ENCODE results near the gene TAPT1. TPM values are rescaled to one million over a fixed set of nuclear protein-coding genes. Genes with fewer than 3 reads are reported as not detected.

TAPT1 gene
- polyA plus RNA-seq, 1 of the 3 experiments (the other 2 are of a cell fraction), result 6.2 TPM

- WGBS (ENCODE audit: low lambda C conversion rate), result 97% methylated on average over 4 of the region's 4 CpGs
- Histone ChIP-seq H3K27ac (ENCODE audit: low read depth in 2 of 2, low read length in 1 of 2) (no peak overlapping the region), H3K4me2 (no peak overlapping the region), H3K4me3 (ENCODE audit: low read depth in 2 of 2, low read length in 1 of 2) (no peak overlapping the region), H4K20me1 (ENCODE audit: insufficient read depth) (no peaks in the 10 kb centered on the region), H3K27me3 (ENCODE audit: insufficient read depth) (no peaks in the 10 kb centered on the region), H3K4me1 (ENCODE audit: control insufficient read depth in 1 of 2, insufficient read depth in 2 of 2, low read depth in 1 of 2, low read length in 1 of 2) (peaks cover 0 to 20% of the 10 kb centered on the region in 2 experiments; a peak in 2 of 4 replicates), H3K9me2 (no peaks in the 10 kb centered on the region), H3K9ac (no peak overlapping the region), H3K79me2 (ENCODE audit: insufficient read depth) (no peaks in the 10 kb centered on the region; the same call in 1 of the 2 replicates), H3K36me3 (replicated peaks in 1 of 2; ENCODE audit: control insufficient read depth in 1 of 2, insufficient read depth in 2 of 2, low read length in 1 of 2) (peaks cover 0 to 11% of the 10 kb centered on the region in 2 experiments), H3K9me3 (no peaks in the 10 kb centered on the region), H3F3A (replicated peaks; ENCODE audit: insufficient read depth) (peaks cover 4% of the 10 kb centered on the region), H2AFZ (ENCODE audit: low read depth) (no peak overlapping the region)
- POLR2A ChIA-PET, result no interaction called here
- no peak for TF ChIP-seq NFIC (IDR thresholded peaks at IDR 0.05; ENCODE audit: borderline replicate concordance)
- TF ChIP-seq IRF3 (IDR thresholded peaks at IDR 0.05; ENCODE audit: low read depth, low read length), result no peak
- TF ChIP-seq RAD21 (IDR thresholded peaks at IDR 0.05; ENCODE audit: low read length), result no peak
- TF ChIP-seq FOXJ3 (CRISPR knock-in tag; IDR thresholded peaks at IDR 0.05), result no peak
- no peak for TF ChIP-seq GABPA (IDR thresholded peaks at IDR 0.05; ENCODE audit: low read depth)
- no peak for TF ChIP-seq REST (IDR thresholded peaks at IDR 0.05; ENCODE audit: low read depth, low read length)
- TF ChIP-seq YY1 (IDR thresholded peaks at IDR 0.05; ENCODE audit: low read depth), result no peak
- TF ChIP-seq, protein P1, sequence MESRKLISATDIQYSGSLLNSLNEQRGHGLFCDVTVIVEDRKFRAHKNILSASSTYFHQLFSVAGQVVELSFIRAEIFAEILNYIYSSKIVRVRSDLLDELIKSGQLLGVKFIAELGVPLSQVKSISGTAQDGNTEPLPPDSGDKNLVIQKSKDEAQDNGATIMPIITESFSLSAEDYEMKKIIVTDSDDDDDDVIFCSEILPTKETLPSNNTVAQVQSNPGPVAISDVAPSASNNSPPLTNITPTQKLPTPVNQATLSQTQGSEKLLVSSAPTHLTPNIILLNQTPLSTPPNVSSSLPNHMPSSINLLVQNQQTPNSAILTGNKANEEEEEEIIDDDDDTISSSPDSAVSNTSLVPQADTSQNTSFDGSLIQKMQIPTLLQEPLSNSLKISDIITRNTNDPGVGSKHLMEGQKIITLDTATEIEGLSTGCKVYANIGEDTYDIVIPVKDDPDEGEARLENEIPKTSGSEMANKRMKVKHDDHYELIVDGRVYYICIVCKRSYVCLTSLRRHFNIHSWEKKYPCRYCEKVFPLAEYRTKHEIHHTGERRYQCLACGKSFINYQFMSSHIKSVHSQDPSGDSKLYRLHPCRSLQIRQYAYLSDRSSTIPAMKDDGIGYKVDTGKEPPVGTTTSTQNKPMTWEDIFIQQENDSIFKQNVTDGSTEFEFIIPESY (IDR thresholded peaks at IDR 0.05; ENCODE audit: borderline replicate concordance, low read depth), result no peak
- no peak for TF ChIP-seq EP300 (IDR thresholded peaks at IDR 0.05; ENCODE audit: borderline replicate concordance in 1 of 2, low read depth in 1 of 2, low read length in 1 of 2)
- TF ChIP-seq RFX5 (IDR thresholded peaks at IDR 0.05; ENCODE audit: low read length), result no peak
- no peak for TF ChIP-seq CHD2 (IDR thresholded peaks at IDR 0.05; ENCODE audit: low read length, partially characterized antibody)
- TF ChIP-seq POLR2AphosphoS5 (IDR thresholded peaks at IDR 0.05; ENCODE audit: low read depth, low read length), result no peak
- TF ChIP-seq MXI1 (IDR thresholded peaks at IDR 0.05; ENCODE audit: low read depth, low read length), result no peak
- TF ChIP-seq NRF1 (IDR thresholded peaks at IDR 0.05; ENCODE audit: low read depth, low read length), result no peak
- TF ChIP-seq GATA2 (CRISPR knock-in tag; IDR thresholded peaks at IDR 0.05), result no peak
- TF ChIP-seq TEAD4 (IDR thresholded peaks at IDR 0.05; ENCODE audit: borderline replicate concordance, insufficient read depth), result no peak
- TF ChIP-seq, protein P2, sequence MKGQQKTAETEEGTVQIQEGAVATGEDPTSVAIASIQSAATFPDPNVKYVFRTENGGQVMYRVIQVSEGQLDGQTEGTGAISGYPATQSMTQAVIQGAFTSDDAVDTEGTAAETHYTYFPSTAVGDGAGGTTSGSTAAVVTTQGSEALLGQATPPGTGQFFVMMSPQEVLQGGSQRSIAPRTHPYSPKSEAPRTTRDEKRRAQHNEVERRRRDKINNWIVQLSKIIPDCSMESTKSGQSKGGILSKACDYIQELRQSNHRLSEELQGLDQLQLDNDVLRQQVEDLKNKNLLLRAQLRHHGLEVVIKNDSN (IDR thresholded peaks at IDR 0.05; ENCODE audit: borderline replicate concordance, low read depth), result no peak
- no peak for TF ChIP-seq JUND (IDR thresholded peaks at IDR 0.05)
- TF ChIP-seq TAF1 (IDR thresholded peaks at IDR 0.05; ENCODE audit: borderline replicate concordance, low read depth, low read length), result no peak
- CTCF ChIA-PET, result interaction anchor here (1.0 kb wide), 1 partner anchor 28 kb away, joined by 3 read pairs; no protein-coding TSS in a partner anchor
- no peak for DNase-seq
Measured at GRCh38 chr4:16233569-16234177, 7.4 kb upstream of the TAPT1 start.
